NCI-H774 (cell line): ENCODE measurements around the gene CCNF.

Experiments
- DNase-seq: peaks from one replicate; lab custom pipeline; 2025; lab: John Stamatoyannopoulos, UW

CCNF gene

GRCh38 chr16:2501946-2502895 lies 73.0 kb downstream of the CCNF start:
- no peak for DNase-seq

- DNase-seq = no peak
Measured at GRCh38 chr16:2505695-2506094, 76.4 kb downstream of the CCNF start.

- DNase-seq = no peak
Measured at GRCh38 chr16:2507052-2507659, 77.9 kb downstream of the CCNF start.

- DNase-seq = no peak
Measured at GRCh38 chr16:2507665-2508064, 78.4 kb downstream of the CCNF start.
